HepG2 (cell line): Measurements from ENCODE around the gene VSIG10L2.

Experiments used
- ATF4 ChIP-seq, 2 experiments: fragments of 450-650 bp in 1 of 2; sonication (generic) in 1 of 2; formaldehyde crosslinking; IDR thresholded peaks; 2 replicates each; pipeline versions ENCODE4 v1.5.0 to v1.8.0; 2020 to 2022; ENCODE audit warnings: mild to moderate bottlenecking in 1 of 2, missing genetic modification reagents in 1 of 2
- POLR2A ChIP-seq, 2 experiments: IDR thresholded peaks; 2 replicates each; pipeline ENCODE4 v1.6.1; 2011; ENCODE audit warnings: low read depth in 2 of 2, low read length in 2 of 2, mild to moderate bottlenecking in 1 of 2, moderate library complexity in 1 of 2; ENCODE audit not compliant: insufficient read depth in 1 of 2
- POLR2AphosphoS5 ChIP-seq: IDR thresholded peaks from 2 replicates; pipeline ENCODE4 v1.6.1; 2012; ENCODE audit warnings: low read depth, low read length
- TRIM24 ChIP-seq: sonication (generic); formaldehyde crosslinking; IDR thresholded peaks from 2 replicates; pipeline ENCODE4 v1.8.0; 2022; ENCODE audit warnings: mild to moderate bottlenecking, missing genetic modification reagents
- ZNF780A ChIP-seq: sonication (generic); formaldehyde crosslinking; IDR thresholded peaks from 2 replicates; pipeline ENCODE4 v1.8.0; 2022; ENCODE audit warnings: mild to moderate bottlenecking, missing genetic modification reagents, moderate library complexity

DNA sequence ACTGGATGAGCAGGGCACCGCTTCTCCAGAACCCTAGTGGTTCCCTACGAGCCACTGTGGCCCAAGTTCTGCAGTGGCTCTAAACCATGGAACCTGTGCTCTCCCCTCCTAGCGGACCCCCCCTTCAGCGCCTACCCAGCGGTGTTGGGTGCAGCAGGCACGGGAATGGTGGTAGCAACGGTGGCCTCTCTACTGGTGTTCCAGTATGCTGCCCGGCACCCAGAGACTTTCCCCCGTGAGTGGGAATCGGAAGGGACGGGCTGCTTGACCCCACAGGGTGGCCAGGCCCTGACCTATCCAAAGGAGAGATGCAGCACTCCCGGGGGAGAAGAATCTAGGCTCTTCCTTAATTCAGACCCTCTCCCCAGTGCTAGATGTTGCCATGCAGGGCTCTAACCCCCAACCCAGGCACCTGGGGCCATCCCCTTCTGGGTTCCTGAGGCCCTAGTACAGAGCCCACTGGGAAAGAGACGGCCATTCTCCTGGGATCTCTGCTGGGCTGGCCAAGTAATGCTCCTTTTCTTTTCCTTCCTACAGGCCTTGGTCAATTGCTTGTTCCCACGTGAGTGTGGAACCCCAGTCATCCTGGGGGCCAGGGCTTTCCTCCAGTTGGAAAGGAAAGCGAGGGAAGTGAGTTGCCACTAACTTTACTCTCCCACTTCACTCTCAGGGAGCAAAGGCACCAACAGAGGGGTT is 9.2 kb downstream of the VSIG10L2 start:
- TF ChIP-seq POLR2A (IDR thresholded peaks at IDR 0.05; ENCODE audit: insufficient read depth in 1 of 2, low read depth in 2 of 2, low read length in 2 of 2): no peak
- TF ChIP-seq TRIM24 (CRISPR knock-in tag): no peak
- TF ChIP-seq ZNF780A (CRISPR knock-in tag): no peak
- no peak for TF ChIP-seq ATF4 (CRISPR knock-in tag; IDR thresholded peaks at IDR 0.05)
- TF ChIP-seq POLR2AphosphoS5: no peak
